Liver (tissue), 9 donors: ENCODE results near the gene EVA1C. TPM values are rescaled to one million over a fixed set of nuclear protein-coding genes. Genes with fewer than 3 reads are reported as not detected.
A peak's percentile ranks its signal among the peaks of the same experiment; 100 is the strongest.

Source experiments
- DNase-seq: peaks from one replicate; pipeline ENCODE4 v3.0.0-alpha.2; 2017; ENCODE audit warnings: low spot score
- H3K27ac ChIP-seq, 2 donors: one replicate each; pipeline ENCODE4 v1.7.0; 2013; ENCODE audit warnings: inconsistent platforms in 2 of 2, low read length in 2 of 2, control low read depth in 1 of 2, low read depth in 1 of 2, mild to moderate bottlenecking in 1 of 2
- H3K27me3 ChIP-seq, 4 donors: one replicate each; pipeline versions ENCODE4 v1.6.1 to v1.7.0; 2013; ENCODE audit warnings: low read length in 3 of 4, inconsistent platforms in 1 of 4, mild to moderate bottlenecking in 1 of 4, moderate library complexity in 1 of 4; ENCODE audit not compliant: control insufficient read depth in 4 of 4, insufficient read depth in 4 of 4
- H3K36me3 ChIP-seq, 4 donors: one replicate each; pipeline versions ENCODE4 v1.6.1 to v1.7.0; 2013; ENCODE audit warnings: low read length in 3 of 4, mild to moderate bottlenecking in 3 of 4, low read depth in 1 of 4, moderate library complexity in 1 of 4; ENCODE audit not compliant: control insufficient read depth in 4 of 4, insufficient read depth in 3 of 4
- H3K4me1 ChIP-seq, 4 donors: one replicate each; pipeline versions ENCODE4 v1.6.1 to v1.7.0; 2013; ENCODE audit warnings: low read length in 3 of 4, mild to moderate bottlenecking in 3 of 4, moderate library complexity in 1 of 4; ENCODE audit not compliant: control insufficient read depth in 4 of 4, insufficient read depth in 4 of 4
- H3K4me3 ChIP-seq, 3 donors: one replicate each; pipeline versions ENCODE4 v1.6.1 to v1.7.0; 2013; ENCODE audit warnings: low read length in 3 of 3, control low read depth in 1 of 3, low read depth in 1 of 3, mild to moderate bottlenecking in 1 of 3
- H3K9ac ChIP-seq, 2 donors: one replicate each; pipeline ENCODE4 v1.7.0; 2013; ENCODE audit warnings: low read length in 2 of 2, mild to moderate bottlenecking in 2 of 2, moderate library complexity in 2 of 2, control low read depth in 1 of 2, low read depth in 1 of 2
- H3K9me3 ChIP-seq, 4 donors: one replicate each; pipeline versions ENCODE4 v1.6.1 to v1.7.0; 2013; ENCODE audit warnings: low read length in 3 of 4; ENCODE audit not compliant: control insufficient read depth in 4 of 4
- EGR1 ChIP-seq, 2 donors: IDR thresholded peaks; 2 replicates each; pipeline ENCODE4 v1.6.1; 2016 to 2018; ENCODE audit warnings: antibody characterized with exemption in 2 of 2, low read depth in 2 of 2
- FOXA1 ChIP-seq: IDR thresholded peaks from 2 replicates; pipeline ENCODE4 v1.6.1; 2016; ENCODE audit warnings: antibody characterized with exemption
- GABPA ChIP-seq, 2 donors: IDR thresholded peaks in 1 of 2; conservative IDR thresholded peaks in 1 of 2; 2 replicates each; pipeline ENCODE4 v1.6.1; 2016; ENCODE audit warnings: antibody characterized with exemption in 2 of 2, mild to moderate bottlenecking in 1 of 2, moderate library complexity in 1 of 2
- HNF4G ChIP-seq: IDR thresholded peaks from 2 replicates; pipeline ENCODE4 v1.6.1; 2016; ENCODE audit warnings: antibody characterized with exemption
- JUND ChIP-seq, 2 donors: IDR thresholded peaks; 2 replicates each; pipeline ENCODE4 v1.6.1; 2016; ENCODE audit warnings: antibody characterized with exemption in 2 of 2
- NR2F2 ChIP-seq: IDR thresholded peaks from 2 replicates; pipeline ENCODE4 v1.6.1; 2016; ENCODE audit warnings: antibody characterized with exemption
- RAD21 ChIP-seq, 2 donors: IDR thresholded peaks; 2 replicates each; pipeline ENCODE4 v1.6.1; 2016; ENCODE audit warnings: antibody characterized with exemption in 2 of 2, mild to moderate bottlenecking in 2 of 2
- RXRA ChIP-seq, 2 donors: IDR thresholded peaks; 2 replicates each; pipeline ENCODE4 v1.6.1; 2017 to 2018; ENCODE audit warnings: antibody characterized with exemption in 2 of 2, mild to moderate bottlenecking in 1 of 2
- SP1 ChIP-seq: IDR thresholded peaks from 2 replicates; pipeline ENCODE4 v1.6.1; 2018; ENCODE audit warnings: antibody characterized with exemption, mild to moderate bottlenecking
- TAF1 ChIP-seq: conservative IDR thresholded peaks from 2 replicates; pipeline ENCODE4 v1.6.1; 2016; ENCODE audit warnings: antibody characterized with exemption, mild to moderate bottlenecking
- YY1 ChIP-seq: IDR thresholded peaks from 2 replicates; pipeline ENCODE4 v1.6.1; 2016; ENCODE audit warnings: antibody characterized with exemption, mild to moderate bottlenecking
- WGBS: extraction: QIAGEN DNeasy Blood & Tissue Kit; methylation state at CpG from one replicate; pipeline ENCODE4 v1.1.7; 2013; 5-methylcytosine and 5-hydroxymethylcytosine counted together
- polyA plus RNA-seq, 2 donors: library from polyadenylated mRNA; stranded (reverse) in 1 of 2; unstranded in 1 of 2; fragments of 200-250 nt in 1 of 2; fragments of >200 nt in 1 of 2; fragmentation: Nextera tagmentation in 1 of 2; extraction: Ambion mirVana in 1 of 2; gene quantifications; one replicate each; pipeline versions ENCODE4 v1.2.1 to v1.2.3, GENCODE V29; 2013 to 2015
- total RNA-seq, 2 donors: library from RNA; depleted of rRNA; stranded (reverse); fragments of >200 nt; gene quantifications; one replicate each; pipeline ENCODE4 v1.2.3, GENCODE V29; 2014
- TF ChIP-seq, protein P1 (sequence below): IDR thresholded peaks from 2 replicates; pipeline ENCODE4 v1.6.1; 2016; ENCODE audit warnings: antibody characterized with exemption
- TF ChIP-seq, protein P2 (sequence below): fragments of 150-350 bp; IDR thresholded peaks from 2 replicates; pipeline ENCODE4 v1.5.1; 2017; ENCODE audit warnings: improper control_type of control experiment, low read depth, low read length; ENCODE audit not compliant: missing input control
- donor health status: healthy.
- donor health status: healthy.
- donor health status: healthy.
- donor health status: healthy.
- donor health status: healthy.

The EVA1C gene
- total and polyA plus RNA-seq, 4 donors: 0.47 to 3.3 (median 2.4) TPM

DNA sequence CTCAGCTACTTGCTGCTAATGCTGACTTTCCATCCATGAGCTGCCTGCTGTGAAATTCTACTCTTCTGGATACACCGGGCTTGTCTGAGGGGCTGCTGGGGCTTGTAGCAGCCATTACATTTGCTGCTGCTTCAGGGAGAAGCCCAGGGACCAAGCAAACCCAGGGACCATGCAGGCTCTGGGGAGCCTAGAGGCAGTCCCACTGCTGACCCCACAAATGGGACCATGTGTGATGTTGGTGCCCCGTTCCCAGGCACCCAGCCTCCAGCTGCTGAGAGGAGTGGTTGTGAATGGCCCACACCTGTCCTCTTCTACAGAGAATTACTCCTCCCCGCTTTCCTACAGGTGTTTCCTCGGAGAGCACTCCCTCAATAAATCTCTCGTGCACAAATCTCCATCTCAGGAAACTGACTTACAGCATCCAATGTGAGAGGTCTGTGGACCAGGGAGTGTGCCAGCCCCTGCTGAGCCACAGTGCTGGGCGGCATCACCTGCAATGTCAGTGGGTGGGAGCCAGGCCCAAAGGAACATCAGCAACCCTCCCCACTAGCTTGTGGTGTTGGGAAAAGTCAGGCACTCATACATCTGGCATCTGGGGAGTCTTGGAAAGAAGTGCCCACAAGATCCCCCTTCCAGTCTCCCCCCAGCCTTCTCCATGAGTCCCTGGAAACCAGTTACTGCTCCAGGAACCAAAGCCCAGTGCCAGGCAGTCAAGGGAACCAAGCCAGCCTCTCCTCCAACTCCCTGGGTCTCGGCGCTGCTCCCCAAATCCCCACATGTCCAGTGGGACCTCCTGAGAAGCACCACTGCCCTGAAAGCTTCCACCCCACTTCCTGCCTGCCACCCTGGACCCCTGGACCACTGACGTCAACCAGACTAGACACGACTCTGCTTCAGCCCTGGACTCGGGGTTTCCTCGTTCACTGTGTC is 107.7 kb downstream of the EVA1C start:
- WGBS: 91% methylated on average over 12 of the region's 12 CpGs
- H3K4me3 ChIP-seq: no peak overlapping the region
- no peak overlapping the region for H3K9ac ChIP-seq
- no peaks in the 10 kb centered on the region for H3K27me3 ChIP-seq
- H3K36me3 ChIP-seq: no peaks in the 10 kb centered on the region
- no peaks in the 10 kb centered on the region for H3K4me1 ChIP-seq
- TF ChIP-seq GABPA (IDR thresholded peaks at IDR 0.05 in 1 of 2, conservative IDR thresholded peaks at IDR 0.05 in 1 of 2) (no peak), FOXA1 (no peak)
- TF ChIP-seq, protein P1, sequence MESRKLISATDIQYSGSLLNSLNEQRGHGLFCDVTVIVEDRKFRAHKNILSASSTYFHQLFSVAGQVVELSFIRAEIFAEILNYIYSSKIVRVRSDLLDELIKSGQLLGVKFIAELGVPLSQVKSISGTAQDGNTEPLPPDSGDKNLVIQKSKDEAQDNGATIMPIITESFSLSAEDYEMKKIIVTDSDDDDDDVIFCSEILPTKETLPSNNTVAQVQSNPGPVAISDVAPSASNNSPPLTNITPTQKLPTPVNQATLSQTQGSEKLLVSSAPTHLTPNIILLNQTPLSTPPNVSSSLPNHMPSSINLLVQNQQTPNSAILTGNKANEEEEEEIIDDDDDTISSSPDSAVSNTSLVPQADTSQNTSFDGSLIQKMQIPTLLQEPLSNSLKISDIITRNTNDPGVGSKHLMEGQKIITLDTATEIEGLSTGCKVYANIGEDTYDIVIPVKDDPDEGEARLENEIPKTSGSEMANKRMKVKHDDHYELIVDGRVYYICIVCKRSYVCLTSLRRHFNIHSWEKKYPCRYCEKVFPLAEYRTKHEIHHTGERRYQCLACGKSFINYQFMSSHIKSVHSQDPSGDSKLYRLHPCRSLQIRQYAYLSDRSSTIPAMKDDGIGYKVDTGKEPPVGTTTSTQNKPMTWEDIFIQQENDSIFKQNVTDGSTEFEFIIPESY: no peak
- no peaks in the 10 kb centered on the region for H3K9me3 ChIP-seq
- DNase-seq: no peak
- peak overlapping the region; percentile 52 to 68 for H3K27ac ChIP-seq

- H3K4me3 ChIP-seq: no peak overlapping the region
- WGBS: 73% methylated on average over 14 of the region's 14 CpGs
- no peak for DNase-seq
- H3K27me3 ChIP-seq: no peaks in the 10 kb centered on the region
- peak overlapping the region; percentile 66 to 68 for H3K27ac ChIP-seq
- TF ChIP-seq FOXA1 (no peak), JUND (IDR thresholded peaks at IDR 0.05) (peak; percentile 74 to 88), HNF4G (no peak), YY1 (no peak), SP1 (peak; percentile 36), RXRA (IDR thresholded peaks at IDR 0.05) (no peak), NR2F2 (peak; percentile 84), TAF1 (no peak), RAD21 (IDR thresholded peaks at IDR 0.05) (peak; percentile 6 to 28)
- H3K36me3 ChIP-seq: no peaks in the 10 kb centered on the region
- no peaks in the 10 kb centered on the region for H3K9me3 ChIP-seq
- H3K9ac ChIP-seq: no peak overlapping the region
- no peaks in the 10 kb centered on the region for H3K4me1 ChIP-seq
These were observed 108.6 kb downstream of the EVA1C start for GRCh38 chr21:32520875-32521735.

GRCh38 chr21:32521736-32522355 is 109.3 kb downstream of the EVA1C start:
- H3K4me3 ChIP-seq: no peak overlapping the region

More at GRCh38 chr21:32521736-32522355, 109.3 kb downstream of the EVA1C start:
- 89% methylated on average over 8 of the region's 8 CpGs for WGBS
- Histone ChIP-seq H3K9ac (no peak overlapping the region), H3K9me3 (no peaks in the 10 kb centered on the region), H3K36me3 (no peaks in the 10 kb centered on the region), H3K4me1 (no peaks in the 10 kb centered on the region), H3K27ac (peak overlapping the region; percentile 37 to 66), H3K27me3 (no peaks in the 10 kb centered on the region)
- no peak for DNase-seq
- TF ChIP-seq, protein P2, sequence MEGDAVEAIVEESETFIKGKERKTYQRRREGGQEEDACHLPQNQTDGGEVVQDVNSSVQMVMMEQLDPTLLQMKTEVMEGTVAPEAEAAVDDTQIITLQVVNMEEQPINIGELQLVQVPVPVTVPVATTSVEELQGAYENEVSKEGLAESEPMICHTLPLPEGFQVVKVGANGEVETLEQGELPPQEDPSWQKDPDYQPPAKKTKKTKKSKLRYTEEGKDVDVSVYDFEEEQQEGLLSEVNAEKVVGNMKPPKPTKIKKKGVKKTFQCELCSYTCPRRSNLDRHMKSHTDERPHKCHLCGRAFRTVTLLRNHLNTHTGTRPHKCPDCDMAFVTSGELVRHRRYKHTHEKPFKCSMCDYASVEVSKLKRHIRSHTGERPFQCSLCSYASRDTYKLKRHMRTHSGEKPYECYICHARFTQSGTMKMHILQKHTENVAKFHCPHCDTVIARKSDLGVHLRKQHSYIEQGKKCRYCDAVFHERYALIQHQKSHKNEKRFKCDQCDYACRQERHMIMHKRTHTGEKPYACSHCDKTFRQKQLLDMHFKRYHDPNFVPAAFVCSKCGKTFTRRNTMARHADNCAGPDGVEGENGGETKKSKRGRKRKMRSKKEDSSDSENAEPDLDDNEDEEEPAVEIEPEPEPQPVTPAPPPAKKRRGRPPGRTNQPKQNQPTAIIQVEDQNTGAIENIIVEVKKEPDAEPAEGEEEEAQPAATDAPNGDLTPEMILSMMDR: no peak
- TF ChIP-seq YY1: no peak
- TF ChIP-seq RAD21 (IDR thresholded peaks at IDR 0.05): no peak
- no peak for TF ChIP-seq EGR1 (IDR thresholded peaks at IDR 0.05; ENCODE audit: low read depth in 2 of 2)
- no peak for TF ChIP-seq GABPA (IDR thresholded peaks at IDR 0.05 in 1 of 2, conservative IDR thresholded peaks at IDR 0.05 in 1 of 2)
- TF ChIP-seq FOXA1: no peak
- TF ChIP-seq HNF4G: no peak
